HL-60/S4 treated with phorbol 12-myristate 13-acetate at 8.2 ng/mL for 4 days and 3 days (cell line): ENCODE data around the gene CELF2.

Experiments used
- in situ Hi-C: fragments of 300-500 bp; cut with MboI; formaldehyde crosslinking; loops from 2 replicates; pipeline ENCODE4 v1.15.0; 2022; ENCODE audit warnings: low sequenced_read_pairs

CELF2 gene

DNA sequence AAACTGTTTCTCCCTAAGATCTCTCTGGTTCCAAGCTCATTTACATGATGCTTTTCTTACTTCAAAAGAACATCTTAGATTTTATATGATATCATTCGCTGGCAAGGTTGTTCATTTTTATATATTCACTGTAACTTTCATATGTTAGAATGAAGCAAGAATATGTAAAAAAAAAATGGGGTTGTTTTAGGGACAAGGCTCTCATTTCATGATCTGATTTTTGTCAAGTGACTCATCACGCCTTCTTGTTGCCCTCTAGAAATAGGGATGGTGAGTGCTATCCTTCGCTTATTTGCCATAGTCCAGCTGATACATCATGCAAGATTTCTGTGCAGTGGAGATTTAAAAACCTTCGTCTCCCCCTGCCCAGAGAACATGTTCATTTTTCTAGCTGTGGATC, 14.0 kb upstream of the CELF2 start:
- in situ Hi-C loops, result no loop called here

DNA sequence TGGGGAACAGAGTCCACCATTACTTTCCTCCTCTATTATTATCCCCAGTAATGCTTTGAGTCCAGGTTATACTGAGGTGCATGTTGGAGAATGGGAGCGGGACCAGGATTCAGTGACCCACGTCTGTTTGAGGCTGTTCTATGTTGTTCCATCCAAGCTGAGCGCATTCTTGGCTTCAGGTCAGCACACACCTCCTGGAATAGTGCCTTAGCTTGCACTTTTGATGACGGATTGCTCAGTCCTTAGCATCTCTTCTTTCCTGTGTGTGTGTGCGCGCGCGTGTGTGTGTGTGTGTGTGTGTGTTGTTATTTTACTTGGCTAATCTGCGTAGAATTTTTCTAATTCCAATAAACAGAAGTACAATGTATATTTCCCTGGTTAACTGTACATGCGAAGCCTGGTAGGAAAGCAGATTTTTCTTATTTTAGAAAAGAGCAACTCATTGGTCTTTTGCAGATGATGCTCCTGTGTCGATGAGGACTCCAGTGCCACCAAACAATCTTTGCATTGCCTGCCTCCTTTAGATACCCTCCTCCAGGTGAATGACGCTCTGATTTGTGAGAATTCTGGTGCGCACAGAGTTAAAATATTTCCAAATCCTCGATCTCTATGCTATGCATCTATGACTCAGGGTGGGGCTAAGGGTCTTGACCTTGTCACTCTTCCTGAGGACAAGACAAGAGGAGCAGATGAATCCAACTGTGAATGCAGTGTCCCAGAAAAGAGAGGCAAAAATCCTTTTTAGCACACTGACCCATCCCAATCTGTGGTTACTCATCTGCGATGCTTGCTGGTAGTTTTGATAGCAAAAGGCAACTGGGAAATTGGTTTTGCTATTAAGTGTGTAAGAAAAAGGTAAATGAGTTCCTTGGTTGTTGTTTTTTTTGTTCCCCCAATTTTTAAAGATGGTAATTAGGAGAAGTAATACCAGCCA, 13.3 kb upstream of the CELF2 start:
- in situ Hi-C loops, result no loop called here

DNA sequence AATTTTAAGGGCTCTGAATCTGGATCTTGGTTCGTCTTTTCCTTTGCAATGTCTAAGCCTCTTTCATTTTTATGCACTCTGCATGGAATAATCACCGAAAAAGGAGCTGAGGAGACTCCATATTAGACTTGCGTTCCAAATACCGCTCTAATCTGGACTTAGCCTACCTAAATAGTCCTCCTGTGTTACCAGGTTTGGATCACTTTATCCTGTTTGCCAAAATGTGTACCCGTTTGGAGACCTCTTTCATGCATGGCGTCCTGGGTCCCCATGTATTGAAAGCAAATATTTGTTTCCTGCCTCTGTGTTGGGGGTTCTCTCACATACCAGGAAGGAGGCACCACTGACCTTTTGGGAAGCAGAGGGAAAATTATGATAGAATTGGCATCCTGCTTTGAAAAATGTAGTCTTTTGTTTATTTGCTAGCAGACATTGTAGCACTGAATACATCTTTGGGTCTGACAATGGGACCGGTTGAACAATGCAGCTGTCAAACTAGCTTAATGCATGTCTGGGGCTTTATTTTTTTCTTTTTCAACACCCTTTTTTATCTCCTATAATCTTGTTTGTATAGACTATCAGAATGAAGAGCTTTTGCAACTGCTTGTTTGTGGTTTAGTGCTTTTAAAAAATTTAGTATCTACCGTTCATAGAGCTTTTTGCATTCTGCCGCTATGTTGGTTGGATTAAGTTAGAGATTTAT, 11.8 kb upstream of the CELF2 start:
- in situ Hi-C loops, result no loop called here

DNA sequence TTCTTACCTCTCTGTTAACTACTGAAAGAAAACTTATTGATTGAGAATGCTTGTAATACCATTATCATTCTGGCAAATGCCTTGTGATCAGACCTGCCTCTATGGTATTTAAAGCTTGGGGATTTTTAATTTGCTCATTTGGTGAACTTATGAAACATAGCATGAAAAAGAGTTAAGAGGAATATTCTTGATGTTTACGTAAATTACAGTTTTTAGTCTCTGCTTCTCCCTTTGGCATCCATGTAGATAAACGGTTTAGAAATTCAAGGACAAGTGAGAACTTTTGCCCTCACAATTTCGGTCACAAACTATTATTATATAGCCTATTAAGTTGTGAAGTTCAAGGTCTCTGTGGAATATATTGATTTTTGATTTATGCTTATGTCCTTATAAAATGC, 11.2 kb upstream of the CELF2 start:
- in situ Hi-C loops, result no loop called here

DNA sequence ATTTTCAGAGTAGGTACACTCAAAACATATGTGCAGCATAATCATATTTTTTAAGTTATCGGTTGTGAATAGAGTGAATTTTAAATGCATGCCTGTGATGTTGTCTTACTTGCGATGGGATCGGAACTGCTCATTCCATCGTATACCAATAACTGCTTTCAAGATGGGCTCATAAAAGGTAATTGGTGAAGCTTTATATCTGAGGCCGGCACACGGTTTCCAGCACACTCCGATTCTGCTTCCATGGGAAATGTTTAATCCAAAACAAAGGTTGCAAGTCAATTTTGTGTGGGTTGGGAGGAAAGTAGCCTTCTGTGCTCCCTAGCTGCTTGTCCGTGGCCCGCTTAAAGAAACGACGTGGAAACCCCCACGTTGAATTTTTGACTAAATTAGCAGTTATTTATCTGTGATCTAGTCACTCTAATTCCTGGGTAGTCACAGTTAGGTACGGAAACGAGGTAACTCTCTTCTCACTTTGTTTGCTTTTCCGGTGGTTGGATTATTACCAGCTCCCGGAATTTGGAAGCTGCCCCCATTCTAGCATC, 10.1 kb upstream of the CELF2 start:
- in situ Hi-C loops, result no loop called here

DNA sequence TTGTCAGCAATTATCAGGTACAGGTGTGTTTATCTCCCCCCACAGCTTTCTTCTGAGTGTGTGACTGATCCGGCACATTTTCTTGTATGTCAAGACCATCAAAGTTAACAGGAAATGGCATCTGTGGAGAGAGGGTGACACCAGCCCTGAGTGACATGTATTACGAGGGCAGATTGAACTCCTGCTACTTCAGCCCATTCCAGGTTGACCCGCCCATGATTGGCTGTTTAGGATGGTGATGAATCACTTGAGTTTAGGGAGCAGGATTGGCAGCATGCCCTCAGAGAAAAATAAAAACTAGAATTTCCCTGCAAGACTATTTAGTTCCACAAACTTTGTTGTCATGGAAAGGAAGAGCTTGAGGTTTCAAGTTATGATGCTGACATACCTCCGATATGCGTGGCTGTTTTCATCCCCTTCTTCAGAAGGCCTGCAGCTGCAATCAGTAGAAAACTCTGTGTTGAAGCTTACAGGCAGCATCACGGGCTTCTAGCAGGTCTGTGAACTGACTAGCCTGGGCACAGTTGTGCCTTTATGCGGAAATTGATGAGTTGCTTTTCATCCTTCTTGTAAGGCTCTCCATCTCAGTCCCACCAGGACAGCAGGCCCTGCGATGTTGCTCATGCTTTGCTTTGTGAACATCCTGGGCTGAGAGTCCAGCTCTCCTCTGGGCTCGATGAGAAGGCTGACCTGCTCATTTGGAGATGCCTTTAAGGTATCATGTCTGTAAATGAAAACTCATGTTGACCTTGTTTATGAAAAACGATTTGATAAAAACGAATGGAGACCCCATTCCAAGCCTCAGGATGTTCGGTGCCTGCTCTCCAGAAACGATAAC, 8.0 kb upstream of the CELF2 start:
- in situ Hi-C loops, result no loop called here

DNA sequence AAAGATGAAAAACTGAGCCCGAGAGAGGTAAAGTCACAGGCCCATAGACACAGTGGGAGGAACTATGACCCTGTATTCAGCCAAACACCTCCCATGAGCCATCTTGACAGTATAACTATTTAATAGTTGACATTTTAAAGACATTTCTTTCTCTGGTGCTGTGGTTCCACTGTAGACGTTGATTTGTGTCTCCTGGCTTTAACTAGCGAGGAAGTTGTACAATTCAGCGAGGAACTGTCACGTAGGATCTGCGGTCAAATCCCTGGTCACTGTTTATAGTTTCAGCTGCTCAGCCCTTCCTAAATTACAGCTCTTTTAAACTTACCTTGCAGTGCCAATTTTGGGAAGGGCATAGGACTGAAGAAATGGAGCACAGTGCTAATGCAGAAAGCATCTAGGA, 7.1 kb upstream of the CELF2 start:
- in situ Hi-C loops, result no loop called here

DNA sequence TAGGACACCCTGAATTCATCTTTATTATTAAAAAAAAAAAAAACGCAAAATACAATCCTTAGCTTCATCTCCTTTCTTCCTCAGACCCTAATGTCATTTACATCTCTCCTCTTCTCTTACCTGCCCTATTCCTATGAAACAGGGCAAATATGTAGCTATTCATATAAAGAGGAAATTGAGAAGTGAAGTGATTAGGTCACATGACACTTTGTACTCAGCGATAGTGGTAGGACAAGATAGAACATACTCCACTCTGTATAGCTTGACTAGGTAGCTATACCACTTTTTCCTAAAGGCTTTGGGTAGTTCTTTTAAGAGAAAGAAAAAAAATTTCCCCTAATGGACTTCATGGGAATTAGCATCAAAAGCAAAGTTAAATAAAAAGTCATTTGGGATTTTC, 6.2 kb upstream of the CELF2 start:
- in situ Hi-C loops, result no loop called here

DNA sequence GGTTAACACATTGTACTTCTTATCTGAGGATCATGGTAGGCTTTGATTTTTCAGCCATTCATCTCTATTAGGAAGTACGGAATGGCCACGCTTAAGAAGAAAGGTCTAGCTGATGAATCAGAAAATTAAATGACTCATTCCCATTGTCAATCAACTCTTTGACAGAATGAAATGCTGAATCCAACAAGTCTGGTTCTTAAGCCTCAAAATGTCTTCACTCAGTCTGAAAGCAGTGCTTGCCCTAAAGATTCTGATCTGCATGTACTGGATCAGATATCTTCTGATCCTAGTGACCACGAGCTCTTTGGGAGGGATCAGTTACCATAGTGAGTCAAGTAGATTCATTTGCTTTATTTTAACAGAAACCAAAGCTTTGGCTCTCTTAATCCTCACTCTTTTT, 5.7 kb upstream of the CELF2 start:
- in situ Hi-C loops, result no loop called here

DNA sequence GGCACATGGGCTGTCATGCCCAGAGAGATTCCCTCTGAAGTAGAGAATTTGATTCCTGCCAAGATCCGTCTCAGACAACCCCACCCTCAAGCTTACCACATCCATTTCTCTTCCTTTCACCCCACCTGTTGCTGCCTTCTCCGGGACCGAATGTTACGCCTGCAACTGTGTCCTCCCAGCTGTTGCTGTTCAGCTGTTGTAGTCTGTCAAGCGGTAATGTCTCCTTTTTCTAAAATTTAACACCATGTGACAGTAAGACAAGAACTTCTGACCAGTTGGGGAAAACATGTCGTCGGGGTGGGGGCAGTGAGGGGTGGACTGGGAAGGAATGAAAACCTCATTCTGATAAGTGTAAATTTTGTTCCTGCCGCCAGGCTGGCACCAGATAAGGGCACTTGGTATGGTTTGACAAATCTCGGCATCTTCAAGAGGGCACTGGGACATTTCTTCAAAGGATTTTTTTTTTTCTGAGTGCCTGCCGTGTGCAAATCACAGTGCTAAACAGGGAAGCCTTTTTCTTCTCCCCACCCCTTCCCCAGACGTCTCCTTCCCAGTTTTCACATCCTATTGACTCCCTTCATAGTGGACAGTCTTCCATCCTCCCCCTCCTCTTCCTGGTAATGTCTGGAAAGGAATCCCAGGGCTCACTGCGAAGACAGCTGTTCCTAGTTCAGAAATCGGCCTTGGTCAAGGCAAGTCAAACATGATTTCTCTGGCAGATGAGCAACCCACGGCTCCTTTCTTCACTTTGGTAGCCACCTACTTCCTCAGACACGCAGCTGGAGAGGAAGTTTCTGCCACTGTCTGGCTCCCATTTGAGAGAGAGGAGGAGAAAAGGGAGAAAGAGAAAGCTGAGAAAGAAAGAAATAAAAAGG, 5.0 kb upstream of the CELF2 start:
- in situ Hi-C loops, result no loop called here

DNA sequence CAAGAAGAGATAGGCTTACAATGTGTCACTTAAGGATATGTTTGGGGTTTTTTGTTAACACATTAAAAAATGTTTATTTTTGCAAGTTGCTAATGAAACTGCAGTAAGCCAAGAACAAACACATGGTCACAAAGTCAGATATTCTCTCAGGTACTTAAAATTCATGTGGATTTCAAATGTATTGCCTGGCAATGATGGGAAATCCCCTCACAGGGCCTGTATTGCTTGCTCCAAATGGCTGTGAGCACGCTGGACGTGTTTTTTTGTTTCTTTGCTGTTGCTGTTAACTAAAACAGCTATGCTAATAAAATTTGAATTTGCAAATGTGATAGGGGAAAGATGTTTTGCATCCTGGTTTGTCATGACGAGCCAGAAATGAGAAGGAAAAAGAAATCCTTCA, 3.8 kb upstream of the CELF2 start:
- in situ Hi-C loops, result no loop called here

DNA sequence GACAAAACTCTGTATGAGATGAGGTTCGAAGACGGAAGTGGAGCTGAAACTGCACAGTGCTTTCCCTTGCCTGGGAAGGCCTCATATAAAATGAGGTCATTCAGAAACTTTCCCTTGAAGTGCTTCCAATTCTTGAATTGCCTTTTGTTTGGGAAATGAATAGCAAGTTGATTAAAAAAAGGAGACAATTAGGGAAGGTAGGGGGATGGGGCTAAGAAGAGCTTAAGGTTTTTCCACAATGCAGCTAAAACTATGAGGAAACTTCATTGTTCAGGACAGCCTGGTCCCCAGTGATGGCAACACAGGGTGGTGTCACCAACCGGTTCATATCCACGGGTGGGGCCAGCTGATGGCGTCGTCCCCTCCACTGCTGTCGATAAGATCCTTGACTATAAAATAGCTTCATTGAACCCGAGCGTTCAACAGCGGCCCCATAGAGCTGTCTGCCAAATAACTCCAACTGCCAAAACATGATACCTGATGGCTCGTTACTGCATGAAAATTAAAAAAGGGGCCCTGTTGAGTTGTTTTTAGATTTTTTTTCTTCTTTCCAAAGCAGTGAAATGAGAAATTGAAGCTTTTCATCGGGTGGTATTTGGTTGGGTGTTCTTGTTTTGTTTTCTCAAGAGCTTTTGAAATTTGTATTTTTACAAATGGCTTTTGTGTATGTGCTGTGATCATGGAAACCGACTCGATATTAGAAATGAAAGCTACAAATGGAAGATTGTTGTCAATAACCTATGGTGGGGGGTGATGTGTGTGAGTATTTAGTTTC, 2.8 kb upstream of the CELF2 start:
- in situ Hi-C loops, result no loop called here

DNA sequence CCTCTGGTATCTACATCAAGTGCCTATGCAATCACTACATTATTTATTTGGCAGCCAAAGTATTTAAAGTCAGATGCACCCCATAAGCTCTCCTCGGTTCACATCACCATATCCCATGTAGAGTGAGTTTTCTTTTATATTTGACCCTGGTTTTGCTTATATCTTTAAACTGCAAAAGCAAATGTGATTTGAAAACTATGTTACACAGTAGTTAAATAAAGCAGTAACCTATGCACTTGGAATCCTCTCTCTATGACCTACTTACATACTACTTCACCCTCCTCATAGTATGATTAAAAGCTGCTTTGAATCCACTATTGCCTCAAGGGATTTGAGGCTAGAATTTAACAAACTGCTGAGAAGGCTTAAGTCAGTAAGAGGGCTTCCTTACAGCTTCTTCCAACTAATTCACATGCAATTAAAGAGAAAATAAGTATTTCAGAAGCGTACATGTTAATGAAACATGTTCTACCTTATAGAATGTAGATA, 2.2 kb upstream of the CELF2 start:
- in situ Hi-C loops, result no loop called here

DNA sequence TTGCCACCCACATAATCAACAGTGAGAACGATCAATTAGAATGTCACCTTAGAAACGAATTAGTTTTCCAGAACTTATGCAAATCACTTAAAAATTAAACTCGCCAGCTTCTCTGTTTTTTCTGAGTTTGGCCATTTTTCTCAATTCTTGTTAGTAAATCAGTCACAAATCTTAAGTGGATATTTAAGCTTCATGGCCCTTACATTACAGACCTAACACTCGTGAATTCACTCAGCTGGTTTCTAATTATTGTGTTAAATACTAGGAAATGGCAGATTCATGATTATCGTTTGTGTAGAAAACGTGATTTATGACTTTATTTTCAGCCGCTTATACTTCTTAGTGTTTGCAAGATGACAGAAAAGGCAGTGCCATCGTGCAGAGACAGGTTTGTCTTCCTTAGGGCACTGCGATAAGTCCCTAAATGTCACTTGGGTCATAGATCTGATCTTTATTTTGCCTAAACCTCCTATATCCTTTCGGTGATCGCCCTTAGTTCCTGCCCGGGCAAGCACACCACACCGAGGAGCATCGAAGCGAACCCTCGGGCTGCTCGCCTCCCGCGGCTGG, 587 bp upstream of the CELF2 start:
- in situ Hi-C loops, result no loop called here

DNA sequence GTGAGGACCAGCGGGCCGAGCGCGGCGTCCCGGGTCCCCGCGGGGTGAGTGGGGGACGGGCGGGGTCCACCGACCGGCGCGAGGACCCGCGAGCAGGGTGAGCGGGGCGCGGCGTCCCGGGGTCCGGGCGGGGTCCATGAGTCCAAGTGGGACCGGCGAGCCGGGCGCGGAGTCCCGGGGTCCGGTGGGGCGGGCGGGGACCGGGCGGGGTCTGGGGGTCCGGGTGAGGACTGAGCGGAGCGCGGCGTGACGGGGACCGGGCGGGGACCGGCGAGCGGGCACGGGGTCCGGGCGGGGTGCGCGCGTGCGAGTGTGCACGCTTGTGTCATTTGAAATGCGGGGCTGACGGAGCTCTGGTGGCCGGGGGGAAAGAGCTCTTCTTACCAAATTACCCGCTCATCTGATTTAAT, 765 bp downstream of the CELF2 start:
- in situ Hi-C loops, result no loop called here

DNA sequence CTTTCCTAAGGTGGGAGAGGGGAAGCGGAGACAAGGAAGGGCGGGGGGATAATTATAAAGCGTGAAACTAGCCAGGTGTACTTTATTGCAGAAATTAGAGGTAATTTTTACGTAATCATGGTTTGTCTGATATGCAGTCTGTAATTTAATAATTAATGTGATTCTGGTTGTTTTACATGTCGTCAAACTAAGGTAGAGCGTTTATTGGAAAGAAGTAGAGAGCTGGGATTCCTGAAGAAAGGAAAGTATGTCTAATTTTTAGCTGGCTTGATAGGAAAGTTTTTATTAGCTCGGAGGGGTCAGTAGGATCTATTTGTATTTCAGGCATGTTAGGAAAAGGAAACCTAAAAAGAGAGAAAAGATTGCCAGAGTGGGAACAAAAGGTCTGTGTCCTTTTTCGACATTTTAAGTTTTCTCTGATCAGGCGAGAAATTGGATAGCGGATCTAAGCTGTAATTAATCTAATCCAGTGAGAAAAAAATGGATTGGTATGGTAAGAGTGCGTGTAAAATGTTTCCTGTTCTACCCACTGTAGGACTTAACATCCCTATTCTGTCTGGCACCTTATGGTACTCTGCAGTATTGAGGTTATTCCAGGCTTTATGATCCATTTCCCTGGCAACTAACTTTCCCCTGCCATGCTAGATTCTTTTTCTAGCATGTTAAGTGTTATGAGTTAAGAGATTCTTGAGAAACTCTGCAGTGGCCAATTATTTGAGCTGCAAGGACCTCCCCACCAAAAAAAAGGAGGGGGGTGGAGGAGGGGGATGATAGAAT, 1.4 kb downstream of the CELF2 start:
- in situ Hi-C loops, result no loop called here

DNA sequence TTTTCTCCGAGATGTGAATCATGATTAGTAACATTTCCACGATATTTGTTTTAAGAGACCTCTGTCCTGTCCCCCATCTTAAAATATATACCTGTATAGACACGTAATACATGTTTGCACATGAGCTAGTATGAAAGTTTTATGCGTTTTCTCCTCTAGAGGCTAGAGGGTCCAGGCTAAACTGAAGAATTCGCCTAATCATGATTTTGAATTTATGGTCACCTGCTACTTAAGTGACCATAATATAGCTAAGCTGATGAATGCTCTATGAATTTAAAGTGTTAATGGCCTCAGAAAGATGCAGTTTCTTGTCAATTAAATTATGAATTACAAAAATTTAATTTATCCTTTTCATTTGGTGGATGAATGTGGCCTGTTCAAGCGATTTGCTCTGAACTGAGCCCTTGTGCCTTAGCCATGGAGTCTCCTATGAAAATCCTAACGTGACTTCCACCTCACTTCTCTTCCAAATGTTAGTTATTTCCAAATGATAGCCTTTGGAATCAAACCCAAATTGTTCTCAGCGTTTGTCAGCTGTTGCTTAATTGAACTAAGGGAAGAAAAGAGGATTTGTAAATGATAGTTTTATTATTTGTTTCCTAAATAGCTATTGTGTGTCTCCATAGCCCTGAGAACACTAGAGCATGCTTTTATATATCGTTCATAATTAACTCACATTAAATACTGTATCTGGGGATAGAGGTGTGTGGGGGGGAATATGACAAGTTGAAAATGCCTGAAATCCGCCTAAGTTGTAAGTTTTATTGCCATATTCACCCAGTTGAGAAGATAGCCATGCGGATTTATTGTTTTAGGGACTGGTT, 2.3 kb downstream of the CELF2 start:
- in situ Hi-C loops, result no loop called here
